Measurements from ENCODE around the gene MARCHF5.
"Not testable (repeated sequence)": the region's sequence is repeated elsewhere in the genome, so short reads cannot be mapped to it uniquely, and the experiment has no call there.

The MARCHF5 gene

DNA sequence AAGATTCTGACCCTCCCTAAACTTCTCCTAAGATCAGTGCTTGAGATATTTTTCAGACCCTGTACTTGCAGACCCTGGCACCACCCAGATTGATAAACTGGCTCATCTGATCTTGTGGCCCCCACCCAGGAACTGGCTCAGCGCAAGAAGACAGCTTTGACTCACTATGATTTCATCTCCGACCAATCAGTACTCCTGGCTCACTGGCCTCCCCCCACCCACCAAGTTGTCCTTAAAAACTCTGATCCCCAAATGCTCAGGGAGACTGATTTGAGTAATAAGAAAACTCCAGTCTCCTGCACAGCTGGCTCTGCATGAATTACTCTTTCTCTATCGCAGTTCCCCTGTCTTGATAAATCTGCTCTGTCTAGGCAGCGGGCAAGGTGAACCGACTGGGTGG is 111.3 kb downstream of the MARCHF5 start:
- H3K36me3 ChIP-seq (ENCODE audit: control insufficient read depth in 1 of 2, insufficient read depth in 2 of 2, low read length in 2 of 2); H3K4me1 ChIP-seq (ENCODE audit: control insufficient read depth in 1 of 2, insufficient read depth in 2 of 2, low read length in 2 of 2); H3K27me3 ChIP-seq (ENCODE audit: low read depth, low read length); H3K27ac ChIP-seq (ENCODE audit: low read length); H3K4me3 ChIP-seq (ENCODE audit: low read depth in 1 of 2, low read length in 2 of 2); H3K9me3 ChIP-seq (ENCODE audit: control insufficient read depth in 1 of 2, low read length in 2 of 2): not testable (repeated sequence)

All from muscle layer of duodenum (tissue), 2 donors.